A549 (cell line): ENCODE data around the gene DOCK9.

ENCODE experiments used
- BHLHE40 ChIP-seq: IDR thresholded peaks from 2 replicates; pipeline ENCODE4 v1.6.1; 2012; ENCODE audit warnings: low read depth, low read length, inconsistent platforms
- CEBPB ChIP-seq, 2 experiments: fragments of >200 bp in 1 of 2; sonication (Bioruptor Twin) in 1 of 2; formaldehyde crosslinking in 1 of 2; IDR thresholded peaks; 2 replicates each; pipeline ENCODE4 v1.6.1; 2012 to 2016
- EHMT2 ChIP-seq: fragments of 200-600 bp; sonication (generic); IDR thresholded peaks from 2 replicates; pipeline ENCODE4 v1.6.1; 2016; ENCODE audit warnings: antibody characterized with exemption, low read depth, mild to moderate bottlenecking, moderate library complexity
- NPAS2 ChIP-seq: fragments of 250-450 bp; sonication (Bioruptor Pico); IDR thresholded peaks from 2 replicates; pipeline ENCODE4 v1.8.0; 2022; ENCODE audit warnings: mild to moderate bottlenecking, moderate library complexity, borderline replicate concordance
- POLR2A ChIP-seq: IDR thresholded peaks from 2 replicates; pipeline ENCODE4 v1.6.1; 2012; ENCODE audit warnings: mild to moderate bottlenecking, low read length
- POLR2AphosphoS2 ChIP-seq: conservative IDR thresholded peaks from 2 replicates; pipeline ENCODE4 v1.6.1; 2012; ENCODE audit warnings: low read length, improper control_type of control experiment, inconsistent platforms
- RFX5 ChIP-seq: fragments of 450-650 bp; IDR thresholded peaks from 2 replicates; pipeline ENCODE4 v1.7.1; 2014; ENCODE audit warnings: antibody characterized with exemption, mild to moderate bottlenecking, moderate library complexity
- TP53 ChIP-seq: fragments of 250-450 bp; sonication (Bioruptor Pico); IDR thresholded peaks from 2 replicates; pipeline ENCODE4 v1.5.0; 2021; ENCODE audit warnings: mild to moderate bottlenecking, moderate library complexity
- TF ChIP-seq, protein P1 (sequence below): fragments of 450-650 bp; IDR thresholded peaks from 2 replicates; pipeline ENCODE4 v1.6.1; 2014; ENCODE audit warnings: antibody characterized with exemption
- TF ChIP-seq, protein P2 (sequence below): fragments of >200 bp; sonication (Bioruptor Twin); formaldehyde crosslinking; IDR thresholded peaks from 3 replicates; pipeline ENCODE4 v1.5.1; 2016

DNA sequence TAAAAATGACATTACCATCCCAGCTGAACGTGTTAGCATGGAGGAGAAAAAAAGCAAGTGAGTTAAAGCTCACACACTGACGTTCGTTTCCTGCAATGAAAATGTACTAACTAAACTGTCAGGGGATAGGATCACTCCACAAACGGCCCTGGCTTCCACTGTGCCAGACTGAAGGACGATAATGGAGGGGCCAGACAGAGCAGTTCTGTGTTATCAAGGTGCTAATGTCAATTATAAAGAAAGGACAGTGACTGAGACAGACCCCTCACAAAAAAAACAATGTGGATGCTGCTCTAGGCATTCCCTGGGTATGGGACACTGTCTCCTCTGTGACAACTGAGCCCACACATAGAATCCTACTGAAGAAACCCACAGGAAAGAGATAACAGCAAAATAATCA, 181.7 kb downstream of the DOCK9 start:
- TF ChIP-seq POLR2A = no peak
- TF ChIP-seq, protein P1, sequence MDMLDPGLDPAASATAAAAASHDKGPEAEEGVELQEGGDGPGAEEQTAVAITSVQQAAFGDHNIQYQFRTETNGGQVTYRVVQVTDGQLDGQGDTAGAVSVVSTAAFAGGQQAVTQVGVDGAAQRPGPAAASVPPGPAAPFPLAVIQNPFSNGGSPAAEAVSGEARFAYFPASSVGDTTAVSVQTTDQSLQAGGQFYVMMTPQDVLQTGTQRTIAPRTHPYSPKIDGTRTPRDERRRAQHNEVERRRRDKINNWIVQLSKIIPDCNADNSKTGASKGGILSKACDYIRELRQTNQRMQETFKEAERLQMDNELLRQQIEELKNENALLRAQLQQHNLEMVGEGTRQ = no peak
- no peak for TF ChIP-seq EHMT2
- TF ChIP-seq, protein P2, sequence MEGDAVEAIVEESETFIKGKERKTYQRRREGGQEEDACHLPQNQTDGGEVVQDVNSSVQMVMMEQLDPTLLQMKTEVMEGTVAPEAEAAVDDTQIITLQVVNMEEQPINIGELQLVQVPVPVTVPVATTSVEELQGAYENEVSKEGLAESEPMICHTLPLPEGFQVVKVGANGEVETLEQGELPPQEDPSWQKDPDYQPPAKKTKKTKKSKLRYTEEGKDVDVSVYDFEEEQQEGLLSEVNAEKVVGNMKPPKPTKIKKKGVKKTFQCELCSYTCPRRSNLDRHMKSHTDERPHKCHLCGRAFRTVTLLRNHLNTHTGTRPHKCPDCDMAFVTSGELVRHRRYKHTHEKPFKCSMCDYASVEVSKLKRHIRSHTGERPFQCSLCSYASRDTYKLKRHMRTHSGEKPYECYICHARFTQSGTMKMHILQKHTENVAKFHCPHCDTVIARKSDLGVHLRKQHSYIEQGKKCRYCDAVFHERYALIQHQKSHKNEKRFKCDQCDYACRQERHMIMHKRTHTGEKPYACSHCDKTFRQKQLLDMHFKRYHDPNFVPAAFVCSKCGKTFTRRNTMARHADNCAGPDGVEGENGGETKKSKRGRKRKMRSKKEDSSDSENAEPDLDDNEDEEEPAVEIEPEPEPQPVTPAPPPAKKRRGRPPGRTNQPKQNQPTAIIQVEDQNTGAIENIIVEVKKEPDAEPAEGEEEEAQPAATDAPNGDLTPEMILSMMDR = no peak
- no peak for TF ChIP-seq CEBPB (IDR thresholded peaks at IDR 0.05)
- TF ChIP-seq RFX5 = no peak
- TF ChIP-seq NPAS2 = no peak
- TF ChIP-seq POLR2AphosphoS2 = no peak
- TF ChIP-seq BHLHE40 = no peak
- TF ChIP-seq TP53 (CRISPR knock-in tag) = no peak
